ENCODE measurements around the gene ZSCAN4.

ZSCAN4 gene

GRCh38 chr19:57686727-57687126, 18.0 kb downstream of the ZSCAN4 start:
- no peak for DNase-seq

- DNase-seq: no peak
These were observed 18.8 kb downstream of the ZSCAN4 start for GRCh38 chr19:57687363-57688010.

- DNase-seq: no peak
These were observed 19.5 kb downstream of the ZSCAN4 start for GRCh38 chr19:57688011-57688763.

- no peak for DNase-seq
These were observed 21.0 kb downstream of the ZSCAN4 start for GRCh38 chr19:57689750-57690149.

- no peak for DNase-seq
These were observed 32.9 kb downstream of the ZSCAN4 start for GRCh38 chr19:57701625-57702024.

- no peak for DNase-seq
These were observed 37.6 kb downstream of the ZSCAN4 start for GRCh38 chr19:57706346-57706745.

- DNase-seq: no peak
These were observed 40.1 kb downstream of the ZSCAN4 start, which contains the start of gene ZNF154 for GRCh38 chr19:57708641-57709361. Gene ZNF154 (minus strand): TSS chr19:57709204. CDS start chr19:57708971, 233 bp downstream.

- DNase-seq: no peak
These were observed 40.9 kb downstream of the ZSCAN4 start for GRCh38 chr19:57709616-57710015.

GRCh38 chr19:57712222-57712621, 43.5 kb downstream of the ZSCAN4 start:
- no peak for DNase-seq

GRCh38 chr19:57719424-57719823, 50.7 kb downstream of the ZSCAN4 start:
- no peak for DNase-seq

GRCh38 chr19:57719901-57720519, 51.3 kb downstream of the ZSCAN4 start:
- DNase-seq: no peak

- DNase-seq: no peak
These were observed 52.1 kb downstream of the ZSCAN4 start for GRCh38 chr19:57720878-57721277.
